Upper lobe of left lung (tissue), 6 donors: Measurements from ENCODE around the gene MYH2. TPM values are rescaled to one million over a fixed set of nuclear protein-coding genes. Genes with fewer than 3 reads are reported as not detected.

ENCODE experiments used
- ATAC-seq, 2 donors: fragments of 200-7000 bp; cut with Tn5 transposase; one replicate each; pipeline ENCODE4 v1.9.1; 2022; ENCODE audit warnings: mild to moderate bottlenecking in 2 of 2, moderate library complexity in 2 of 2; ENCODE audit not compliant: low FRiP score in 2 of 2
- DNase-seq, 2 donors: peaks; one replicate each; pipeline ENCODE4 v3.0.0-alpha.2; 2019 to 2020
- H3K27ac ChIP-seq, 4 donors: fragments of 200-600 bp; sonication (generic); one replicate each; pipeline ENCODE4 v1.5.1; 2016 to 2019
- H3K27me3 ChIP-seq, 4 donors: fragments of 200-600 bp; sonication (generic); one replicate each; pipeline ENCODE4 v1.5.1; 2017 to 2019
- H3K36me3 ChIP-seq, 4 donors: fragments of 200-600 bp; sonication (generic); one replicate each; pipeline ENCODE4 v1.5.1; 2016 to 2019
- H3K4me1 ChIP-seq, 4 donors: fragments of 200-600 bp; sonication (generic); one replicate each; pipeline ENCODE4 v1.5.1; 2018 to 2019
- H3K4me3 ChIP-seq, 4 donors: fragments of 200-600 bp; sonication (generic); one replicate each; pipeline ENCODE4 v1.5.1; 2017 to 2019; ENCODE audit warnings: mild to moderate bottlenecking in 2 of 4, moderate library complexity in 1 of 4
- H3K9me3 ChIP-seq, 4 donors: fragments of 200-600 bp; sonication (generic); one replicate each; pipeline ENCODE4 v1.5.1; 2018 to 2019
- EP300 ChIP-seq, 4 donors: sonication (generic); formaldehyde crosslinking; IDR thresholded peaks; one replicate each; pipeline ENCODE4 v1.5.1; 2017; ENCODE audit warnings: antibody characterized with exemption in 4 of 4, control low read depth in 2 of 4
- POLR2A ChIP-seq, 4 donors: fragments of 450-650 bp; IDR thresholded peaks; one replicate each; pipeline ENCODE4 v1.5.1; 2016 to 2017; ENCODE audit warnings: antibody characterized with exemption in 4 of 4, mild to moderate bottlenecking in 2 of 4
- POLR2AphosphoS5 ChIP-seq, 2 donors: sonication (generic); formaldehyde crosslinking; IDR thresholded peaks; one replicate each; pipeline ENCODE4 v1.5.1; 2017; ENCODE audit warnings: antibody characterized with exemption in 2 of 2
- WGBS, 2 donors: methylation state at CpG; one replicate each; pipeline ENCODE4 v1.1.5; 2017 to 2018; 5-methylcytosine and 5-hydroxymethylcytosine counted together
- total RNA-seq, 6 donors: library from RNA; depleted of rRNA in 4 of 6; stranded (reverse); fragments of >200 nt in 4 of 6; gene quantifications; one replicate each; pipeline versions ENCODE4 v1.1.0 to v1.2.1, GENCODE V29; 2016 to 2021
- TF ChIP-seq, protein P1 (sequence below), 6 experiments: fragments of 450-650 bp in 4 of 6; fragments of 200-600 bp in 2 of 6; sonication (generic) in 2 of 6; IDR thresholded peaks; one replicate each; pipeline ENCODE4 v1.5.1; 2016 to 2019; ENCODE audit warnings: antibody characterized with exemption in 6 of 6
- donor health status: DM: no; HTN: no; CAD: no; lungs with moderate emphysema.
- donor health status: DM: no; HTN: yes; CAD: no; lungs with severe emphysema.

Gene MYH2
- total RNA-seq, 6 donors from 2014 or later, result 0.09 to 0.10 (median 0.10) TPM; not detected in 3

- DNase-seq, result no peak
- Histone ChIP-seq H3K27me3 (no peaks in the 10 kb centered on the region), H3K4me1 (no peaks in the 10 kb centered on the region), H3K27ac (no peak overlapping the region), H3K36me3 (no peaks in the 10 kb centered on the region), H3K9me3 (no peaks in the 10 kb centered on the region), H3K4me3 (no peak overlapping the region)
- no peak for ATAC-seq
- WGBS, 2 donors, result 83 to 92% methylated on average over 1 of the region's 1 CpG
- TF ChIP-seq, protein P1, sequence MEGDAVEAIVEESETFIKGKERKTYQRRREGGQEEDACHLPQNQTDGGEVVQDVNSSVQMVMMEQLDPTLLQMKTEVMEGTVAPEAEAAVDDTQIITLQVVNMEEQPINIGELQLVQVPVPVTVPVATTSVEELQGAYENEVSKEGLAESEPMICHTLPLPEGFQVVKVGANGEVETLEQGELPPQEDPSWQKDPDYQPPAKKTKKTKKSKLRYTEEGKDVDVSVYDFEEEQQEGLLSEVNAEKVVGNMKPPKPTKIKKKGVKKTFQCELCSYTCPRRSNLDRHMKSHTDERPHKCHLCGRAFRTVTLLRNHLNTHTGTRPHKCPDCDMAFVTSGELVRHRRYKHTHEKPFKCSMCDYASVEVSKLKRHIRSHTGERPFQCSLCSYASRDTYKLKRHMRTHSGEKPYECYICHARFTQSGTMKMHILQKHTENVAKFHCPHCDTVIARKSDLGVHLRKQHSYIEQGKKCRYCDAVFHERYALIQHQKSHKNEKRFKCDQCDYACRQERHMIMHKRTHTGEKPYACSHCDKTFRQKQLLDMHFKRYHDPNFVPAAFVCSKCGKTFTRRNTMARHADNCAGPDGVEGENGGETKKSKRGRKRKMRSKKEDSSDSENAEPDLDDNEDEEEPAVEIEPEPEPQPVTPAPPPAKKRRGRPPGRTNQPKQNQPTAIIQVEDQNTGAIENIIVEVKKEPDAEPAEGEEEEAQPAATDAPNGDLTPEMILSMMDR (IDR thresholded peaks at IDR 0.05), result no peak
- TF ChIP-seq POLR2AphosphoS5 (IDR thresholded peaks at IDR 0.05) (no peak), EP300 (IDR thresholded peaks at IDR 0.05) (no peak), POLR2A (IDR thresholded peaks at IDR 0.05) (no peak)
These were observed 17.4 kb downstream of the MYH2 start for GRCh38 chr17:10532026-10532425.

DNA sequence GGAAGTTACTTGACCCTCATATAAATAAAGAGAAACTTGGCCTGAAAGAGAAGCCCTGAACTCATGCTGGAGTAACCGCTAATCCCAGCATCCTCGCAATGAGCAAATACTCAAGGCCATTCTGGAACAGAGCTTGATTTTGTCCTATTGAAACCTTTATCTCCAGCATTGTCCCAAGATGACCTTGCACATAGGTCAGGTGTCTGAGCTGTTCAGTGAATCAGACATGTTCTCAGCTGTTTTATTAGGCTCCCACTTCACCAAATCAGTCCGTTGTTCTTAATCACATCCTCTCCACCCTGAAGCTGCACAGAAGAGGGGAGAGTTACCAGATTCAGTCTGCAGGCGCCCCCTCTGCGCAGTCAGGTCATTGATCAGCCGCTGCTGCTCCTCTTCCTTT lies 22.0 kb downstream of the MYH2 start:
- WGBS, 2 donors, result 83 to 86% methylated on average over 6 of the region's 6 CpGs
- no peaks in the 10 kb centered on the region for H3K36me3 ChIP-seq
- no peaks in the 10 kb centered on the region for H3K27me3 ChIP-seq
- no peaks in the 10 kb centered on the region for H3K4me1 ChIP-seq
- DNase-seq (no peak), ATAC-seq (no peak)
- no peaks in the 10 kb centered on the region for H3K9me3 ChIP-seq
- TF ChIP-seq, protein P1 (IDR thresholded peaks at IDR 0.05), result no peak
- TF ChIP-seq POLR2AphosphoS5 (IDR thresholded peaks at IDR 0.05), result no peak
- TF ChIP-seq POLR2A (IDR thresholded peaks at IDR 0.05), result no peak
- no peak for TF ChIP-seq EP300 (IDR thresholded peaks at IDR 0.05)
- no peak overlapping the region for H3K4me3 ChIP-seq
- H3K27ac ChIP-seq, result no peak overlapping the region

- no peaks in the 10 kb centered on the region for H3K9me3 ChIP-seq
- peak in 1 of 2 donors; percentile 17 for DNase-seq
- TF ChIP-seq, protein P1 (IDR thresholded peaks at IDR 0.05), result no peak
- TF ChIP-seq EP300 (IDR thresholded peaks at IDR 0.05) (no peak), POLR2A (IDR thresholded peaks at IDR 0.05) (no peak), POLR2AphosphoS5 (IDR thresholded peaks at IDR 0.05) (no peak)
- no peaks in the 10 kb centered on the region for H3K27me3 ChIP-seq
- H3K4me1 ChIP-seq, result no peaks in the 10 kb centered on the region
- 84 to 95% methylated on average over 11 of the region's 11 CpGs for WGBS, 2 donors
- H3K4me3 ChIP-seq, result no peak overlapping the region
- H3K27ac ChIP-seq, result no peak overlapping the region
- H3K36me3 ChIP-seq, result no peaks in the 10 kb centered on the region
- ATAC-seq, result no peak
These were observed 22.9 kb downstream of the MYH2 start for GRCh38 chr17:10526517-10526916.

DNA sequence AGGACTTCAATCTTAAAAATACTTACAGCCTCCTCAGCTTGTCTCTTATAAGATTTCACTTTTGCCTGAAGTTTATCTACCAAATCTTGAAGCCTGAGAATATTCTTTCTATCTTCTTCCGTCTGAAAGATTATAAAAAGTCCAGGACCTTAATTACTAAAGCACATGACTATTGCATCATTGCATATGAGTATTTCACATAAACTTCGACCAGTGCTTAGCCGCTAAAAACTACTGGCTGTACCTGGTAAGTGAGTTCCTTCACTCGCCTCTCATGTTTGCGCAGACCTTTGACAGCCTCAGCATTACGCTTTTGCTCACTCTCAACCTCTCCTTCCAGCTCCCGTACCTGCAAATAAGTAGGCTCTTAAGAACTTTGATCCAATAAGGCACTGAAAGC lies 26.4 kb downstream of the MYH2 start:
- H3K27ac ChIP-seq, result no peak overlapping the region
- no peaks in the 10 kb centered on the region for H3K4me1 ChIP-seq
- no peaks in the 10 kb centered on the region for H3K36me3 ChIP-seq
- H3K4me3 ChIP-seq, result no peak overlapping the region
- DNase-seq (no peak), ATAC-seq (no peak)
- H3K9me3 ChIP-seq, result no peaks in the 10 kb centered on the region
- 89 to 92% methylated on average over 7 of the region's 7 CpGs for WGBS, 2 donors
- no peaks in the 10 kb centered on the region for H3K27me3 ChIP-seq
- TF ChIP-seq POLR2A (IDR thresholded peaks at IDR 0.05) (no peak), EP300 (IDR thresholded peaks at IDR 0.05) (no peak), POLR2AphosphoS5 (IDR thresholded peaks at IDR 0.05) (no peak)
- TF ChIP-seq, protein P1 (IDR thresholded peaks at IDR 0.05), result no peak

- no peaks in the 10 kb centered on the region for H3K36me3 ChIP-seq
- H3K4me1 ChIP-seq, result no peaks in the 10 kb centered on the region
- DNase-seq, result no peak
- no peak overlapping the region for H3K4me3 ChIP-seq
- H3K27ac ChIP-seq, result no peak overlapping the region
- TF ChIP-seq POLR2AphosphoS5 (IDR thresholded peaks at IDR 0.05) (no peak), POLR2A (IDR thresholded peaks at IDR 0.05) (no peak)
- ATAC-seq, result no peak
- no peaks in the 10 kb centered on the region for H3K9me3 ChIP-seq
- no peaks in the 10 kb centered on the region for H3K27me3 ChIP-seq
These were observed 27.5 kb downstream of the MYH2 start for GRCh38 chr17:10521949-10522348.
